ENCODE data around the gene DAZAP1. TPM values are rescaled to one million over a fixed set of nuclear protein-coding genes. Genes with fewer than 3 reads are reported as not detected.
A peak's percentile ranks its signal among the peaks of the same experiment; 100 is the strongest.

Gene DAZAP1
- total RNA-seq (ENCODE audit: low replicate concordance) = 17.3 and 43.8 TPM in 2 replicates

GRCh38 chr19:1407528-1408299 lies at the start of gene DAZAP1:
Gene DAZAP1, plus strand, starts transcription at chr19:1407586. Its CDS starts 188 bp downstream, at chr19:1407774.
- DNase-seq (ENCODE audit: low read depth) = no peak
- TF ChIP-seq CTCF (IDR thresholded peaks at IDR 0.05; ENCODE audit: insufficient read depth, low read length) = no peak
- peak within 1 kb of the TSS; percentile 79 for H3K4me3 ChIP-seq (ENCODE audit: low read depth, low read length)

- TF ChIP-seq CTCF (IDR thresholded peaks at IDR 0.05; ENCODE audit: insufficient read depth, low read length) = no peak
- no peak for DNase-seq (ENCODE audit: low read depth)
- H3K4me3 ChIP-seq (ENCODE audit: low read depth, low read length) = peak overlapping the region; percentile 25
Observed at GRCh38 chr19:1360126-1360817, 47.1 kb upstream of the DAZAP1 start.

DNA sequence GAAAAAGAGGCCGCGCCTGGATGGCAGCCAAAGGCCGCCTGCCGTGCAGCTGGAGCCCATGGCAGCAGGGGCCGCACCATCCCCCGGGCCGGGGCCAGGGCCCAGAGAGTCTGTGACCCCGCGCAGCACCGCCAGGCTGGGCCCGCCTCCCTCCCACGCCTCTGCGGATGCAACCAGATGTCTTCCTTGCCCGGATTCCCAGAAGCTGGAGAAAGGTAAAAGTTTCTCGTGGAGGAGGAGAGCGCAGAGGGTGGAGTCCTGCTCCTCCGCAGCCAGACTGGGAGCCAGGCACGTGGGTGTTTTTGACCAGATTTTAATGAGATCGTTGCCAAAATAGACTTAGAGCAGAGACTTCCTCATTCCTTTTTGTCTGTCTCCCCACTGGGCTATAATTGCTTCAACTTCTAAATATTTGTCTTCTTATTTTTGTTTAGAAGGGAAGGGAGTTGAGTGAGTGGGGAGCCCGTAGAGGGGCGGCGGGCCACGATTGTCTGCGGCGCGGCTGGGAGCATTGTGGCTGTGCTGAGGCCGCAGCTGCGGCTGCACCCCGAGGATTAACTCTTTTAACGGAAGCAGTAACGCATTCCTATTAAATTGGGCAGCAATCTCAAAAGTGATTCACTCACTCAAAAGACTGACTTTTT lies 46.4 kb upstream of the DAZAP1 start:
- peak overlapping the region; percentile 55 for H3K4me3 ChIP-seq (ENCODE audit: low read depth, low read length)
- DNase-seq (ENCODE audit: low read depth) = peak; percentile 85
- TF ChIP-seq CTCF (IDR thresholded peaks at IDR 0.05; ENCODE audit: insufficient read depth, low read length) = no peak

DNA sequence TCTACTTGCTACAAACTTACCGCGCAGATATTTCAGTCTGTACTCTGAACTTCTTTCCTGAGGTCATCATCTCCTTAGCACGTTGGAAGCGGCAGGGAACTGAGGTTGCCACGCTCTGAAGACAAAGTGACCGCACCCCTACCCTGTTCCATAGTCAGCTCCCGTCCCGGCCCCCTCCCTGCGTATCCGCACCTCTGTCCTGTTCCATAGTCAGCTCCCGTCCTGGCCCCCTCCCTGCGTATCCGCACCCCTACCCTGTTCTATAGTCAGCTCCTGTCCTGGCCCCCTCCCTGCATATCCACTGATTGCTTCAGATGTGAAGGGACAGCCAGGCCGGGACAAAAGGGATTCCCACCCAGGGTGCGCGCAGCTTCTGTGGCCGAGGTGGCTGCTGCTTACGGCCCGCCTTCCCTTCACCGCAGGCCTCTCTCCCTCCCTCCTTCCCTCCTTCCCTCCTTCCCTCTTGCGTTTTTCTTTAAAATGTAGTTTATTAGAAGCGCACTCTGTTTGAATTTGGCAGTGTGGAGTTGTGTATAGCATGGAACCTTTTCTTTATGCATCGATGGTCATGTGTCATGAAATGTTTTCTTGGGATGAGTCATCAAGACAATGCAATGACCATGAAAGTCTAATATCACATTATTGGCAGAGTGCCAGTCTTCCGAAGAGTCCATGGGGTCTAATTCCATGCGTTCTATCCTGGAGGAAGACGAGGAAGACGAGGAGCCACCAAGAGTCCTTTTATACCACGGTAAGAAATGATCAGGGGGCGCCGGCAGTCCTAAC lies 45.6 kb upstream of the DAZAP1 start:
- peak overlapping the region; percentile 55 for H3K4me3 ChIP-seq (ENCODE audit: low read depth, low read length)
- no peak for TF ChIP-seq CTCF (IDR thresholded peaks at IDR 0.05; ENCODE audit: insufficient read depth, low read length)
- DNase-seq (ENCODE audit: low read depth) = peak; percentile 63

- TF ChIP-seq CTCF (IDR thresholded peaks at IDR 0.05; ENCODE audit: insufficient read depth, low read length) = no peak
- no peak for DNase-seq (ENCODE audit: low read depth)
- no peak overlapping the region for H3K4me3 ChIP-seq (ENCODE audit: low read depth, low read length)
Observed at GRCh38 chr19:1362387-1363257, 44.8 kb upstream of the DAZAP1 start.

Measured in fibroblast of the aortic adventitia (primary cell).